ENCODE results near the gene MAP7D2.

The MAP7D2 gene

GRCh38 chrX:19964017-19964710 lies 152.5 kb downstream of the MAP7D2 start:
- peak; percentile 3 for DNase-seq

- no peak for DNase-seq
Observed at GRCh38 chrX:19960913-19961312, 155.8 kb downstream of the MAP7D2 start.

GRCh38 chrX:19958552-19959486 lies 157.9 kb downstream of the MAP7D2 start:
- DNase-seq: peak; percentile 30

GRCh38 chrX:19956923-19957322 lies 159.8 kb downstream of the MAP7D2 start:
- no peak for DNase-seq
